ENCODE data around the gene SAG. TPM values are rescaled to one million over a fixed set of nuclear protein-coding genes. Genes with fewer than 3 reads are reported as not detected.

The SAG gene
- total RNA-seq (2014; rRNA removed; shearing (Covaris generic); ENCODE audit: low replicate concordance): not detected in 2 replicates

DNA sequence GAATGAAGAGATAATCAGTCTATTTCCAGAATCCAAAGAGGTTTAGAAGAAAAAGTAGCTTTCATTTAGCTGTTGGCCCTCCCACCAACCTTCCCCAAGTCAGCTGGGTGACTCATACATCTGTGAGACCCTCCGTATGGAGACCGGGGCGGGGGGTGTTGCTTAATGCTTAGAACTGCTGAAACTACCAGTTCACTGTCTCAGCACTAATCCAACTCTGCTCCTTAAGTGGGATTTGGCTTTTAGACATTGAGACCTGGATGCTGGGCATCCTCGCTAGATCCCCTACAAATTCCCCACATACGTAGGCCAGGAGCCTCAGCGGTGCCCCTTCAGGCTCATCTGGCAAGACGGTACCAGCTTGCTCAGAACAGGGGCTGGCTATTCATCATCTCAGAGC lies at the start of gene SAG:
Gene SAG, plus strand, starts transcription at position 252 of the 400 bp plus-strand sequence. CDS start 1,374 bp downstream, outside the sequence.
- no peaks in the 10 kb centered on the region for H3K27me3 ChIP-seq
- no peaks in the 10 kb centered on the region for H3K9me3 ChIP-seq
- no peak for DNase-seq
- H3K36me3 ChIP-seq: no peaks in the 10 kb centered on the region
- no peak within 1 kb of the TSS for H3K4me3 ChIP-seq

GRCh38 chr2:233258211-233258610 lies 49.4 kb upstream of the SAG start:
- Histone ChIP-seq H3K27me3 (no peaks in the 10 kb centered on the region), H3K36me3 (peaks cover 86% of the 10 kb centered on the region), H3K4me3 (no peak overlapping the region), H3K9me3 (no peaks in the 10 kb centered on the region)
- DNase-seq: no peak

GRCh38 chr2:233259730-233260129 lies 47.9 kb upstream of the SAG start:
- Histone ChIP-seq H3K27me3 (no peaks in the 10 kb centered on the region), H3K4me3 (no peak overlapping the region), H3K36me3 (peaks cover 88% of the 10 kb centered on the region), H3K9me3 (no peaks in the 10 kb centered on the region)
- no peak for DNase-seq

DNA sequence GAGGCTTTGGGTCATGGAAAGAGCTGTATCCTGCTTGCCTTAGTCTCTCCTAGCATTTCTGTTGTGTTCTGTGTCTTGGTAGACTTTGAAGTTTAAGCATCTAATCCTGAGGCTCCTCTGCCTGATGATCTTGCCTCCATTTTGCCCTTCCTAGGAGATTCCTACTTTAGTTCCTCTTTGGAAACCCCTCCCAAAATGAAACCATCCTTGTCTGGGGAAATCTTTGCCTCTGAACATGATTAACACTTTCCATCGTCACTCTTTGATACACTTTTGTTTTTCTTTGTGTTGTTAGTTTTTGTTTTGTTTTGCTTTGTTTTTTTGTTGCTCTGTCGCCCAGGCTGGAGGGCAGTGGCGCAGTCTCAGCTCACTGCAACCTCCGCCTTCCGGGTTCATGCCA lies 47.0 kb upstream of the SAG start:
- H3K4me3 ChIP-seq: no peak overlapping the region
- H3K9me3 ChIP-seq: no peaks in the 10 kb centered on the region
- DNase-seq: no peak
- peaks cover 90% of the 10 kb centered on the region for H3K36me3 ChIP-seq
- no peaks in the 10 kb centered on the region for H3K27me3 ChIP-seq

- Histone ChIP-seq H3K36me3 (peaks cover 91% of the 10 kb centered on the region), H3K27me3 (no peaks in the 10 kb centered on the region), H3K9me3 (no peaks in the 10 kb centered on the region), H3K4me3 (no peak overlapping the region)
- DNase-seq: no peak
Observed at GRCh38 chr2:233261819-233262555, 45.6 kb upstream of the SAG start.

DNA sequence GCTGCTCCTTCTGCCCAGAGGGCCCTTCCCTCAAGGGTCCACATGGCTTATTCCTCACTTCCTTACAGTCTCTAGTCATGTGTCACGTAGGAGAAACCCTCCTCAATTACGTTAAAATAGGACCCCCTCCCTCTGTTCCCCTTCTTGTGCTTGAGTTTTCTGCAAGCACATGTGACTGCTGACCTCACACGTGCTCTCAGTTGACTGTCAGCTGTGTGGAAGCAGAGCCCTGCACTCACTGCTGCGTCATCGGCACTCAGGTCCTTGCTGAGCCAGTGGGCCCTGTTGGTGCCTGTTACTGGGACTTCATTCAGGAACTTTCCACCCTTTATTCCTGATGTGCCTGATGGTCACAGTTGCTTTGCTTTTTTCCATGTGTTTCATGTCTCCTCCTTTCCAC lies 45.1 kb upstream of the SAG start:
- DNase-seq: no peak
- H3K27me3 ChIP-seq: no peaks in the 10 kb centered on the region
- no peak overlapping the region for H3K4me3 ChIP-seq
- peaks cover 88% of the 10 kb centered on the region for H3K36me3 ChIP-seq
- no peaks in the 10 kb centered on the region for H3K9me3 ChIP-seq

- H3K36me3 ChIP-seq: peaks cover 86% of the 10 kb centered on the region
- no peak for DNase-seq
- no peaks in the 10 kb centered on the region for H3K27me3 ChIP-seq
- H3K4me3 ChIP-seq: no peak overlapping the region
- H3K9me3 ChIP-seq: no peaks in the 10 kb centered on the region
Observed at GRCh38 chr2:233263045-233263570, 44.5 kb upstream of the SAG start.

- no peaks in the 10 kb centered on the region for H3K9me3 ChIP-seq
- peaks cover 87% of the 10 kb centered on the region for H3K36me3 ChIP-seq
- no peak overlapping the region for H3K4me3 ChIP-seq
- H3K27me3 ChIP-seq: no peaks in the 10 kb centered on the region
- DNase-seq: no peak
Observed at GRCh38 chr2:233264667-233265066, 42.9 kb upstream of the SAG start.

GRCh38 chr2:233265899-233266431 lies 41.7 kb upstream of the SAG start:
- DNase-seq: no peak
- Histone ChIP-seq H3K9me3 (no peaks in the 10 kb centered on the region), H3K36me3 (peaks cover 81% of the 10 kb centered on the region), H3K4me3 (no peak overlapping the region), H3K27me3 (no peaks in the 10 kb centered on the region)

GRCh38 chr2:233266481-233266880 lies 41.1 kb upstream of the SAG start:
- H3K36me3 ChIP-seq: peaks cover 81% of the 10 kb centered on the region
- DNase-seq: no peak

GRCh38 chr2:233267516-233268245 lies 39.9 kb upstream of the SAG start:
- H3K4me3 ChIP-seq: no peak overlapping the region
- H3K36me3 ChIP-seq: peaks cover 77% of the 10 kb centered on the region
- H3K9me3 ChIP-seq: no peaks in the 10 kb centered on the region
- no peaks in the 10 kb centered on the region for H3K27me3 ChIP-seq
- DNase-seq: no peak

More at GRCh38 chr2:233266481-233266880, 41.1 kb upstream of the SAG start:
- Histone ChIP-seq H3K27me3 (no peaks in the 10 kb centered on the region), H3K9me3 (no peaks in the 10 kb centered on the region), H3K4me3 (no peak overlapping the region)

DNA sequence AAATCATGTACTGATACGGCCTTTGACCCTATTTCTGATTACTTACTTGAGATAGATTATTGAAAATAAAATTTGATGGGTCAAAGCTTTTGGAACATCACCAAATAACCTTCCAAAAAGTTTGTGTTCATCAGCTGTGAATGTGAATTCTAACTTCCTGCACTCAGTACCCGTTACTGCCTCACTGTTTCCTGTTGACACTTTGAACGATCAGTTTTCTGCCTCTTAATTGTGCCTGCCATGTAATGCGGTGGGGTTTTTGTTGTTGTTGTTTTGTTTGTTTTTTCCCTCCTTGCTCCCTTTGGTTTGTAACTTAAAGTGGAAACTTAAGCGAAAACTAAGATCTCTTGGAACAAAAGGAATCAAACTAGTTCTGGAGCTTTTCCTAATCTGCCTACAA lies 37.2 kb upstream of the SAG start:
- DNase-seq: no peak
- H3K9me3 ChIP-seq: no peaks in the 10 kb centered on the region
- H3K36me3 ChIP-seq: peaks cover 77% of the 10 kb centered on the region
- no peaks in the 10 kb centered on the region for H3K27me3 ChIP-seq
- no peak overlapping the region for H3K4me3 ChIP-seq

DNA sequence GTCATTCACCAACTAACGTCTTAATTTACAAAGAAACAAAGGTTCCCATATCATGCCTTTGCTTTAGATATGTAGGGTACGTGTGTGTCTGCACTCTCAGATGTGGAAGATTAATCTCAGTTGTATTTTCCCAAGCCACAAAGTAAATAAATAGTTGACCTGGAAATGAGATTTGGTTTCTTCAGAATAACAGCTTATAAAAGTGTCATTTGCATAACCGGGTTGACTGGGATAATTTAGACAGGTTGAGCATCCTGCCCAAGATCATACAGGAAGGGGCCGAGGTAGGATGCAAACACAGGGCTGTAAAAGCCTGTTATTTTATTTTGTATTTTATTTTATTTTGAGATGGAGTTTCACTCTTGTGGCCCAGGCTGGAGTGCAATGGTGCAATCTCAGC lies 36.7 kb upstream of the SAG start:
- H3K27me3 ChIP-seq: no peaks in the 10 kb centered on the region
- DNase-seq: no peak
- no peak overlapping the region for H3K4me3 ChIP-seq
- peaks cover 77% of the 10 kb centered on the region for H3K36me3 ChIP-seq
- no peaks in the 10 kb centered on the region for H3K9me3 ChIP-seq

DNA sequence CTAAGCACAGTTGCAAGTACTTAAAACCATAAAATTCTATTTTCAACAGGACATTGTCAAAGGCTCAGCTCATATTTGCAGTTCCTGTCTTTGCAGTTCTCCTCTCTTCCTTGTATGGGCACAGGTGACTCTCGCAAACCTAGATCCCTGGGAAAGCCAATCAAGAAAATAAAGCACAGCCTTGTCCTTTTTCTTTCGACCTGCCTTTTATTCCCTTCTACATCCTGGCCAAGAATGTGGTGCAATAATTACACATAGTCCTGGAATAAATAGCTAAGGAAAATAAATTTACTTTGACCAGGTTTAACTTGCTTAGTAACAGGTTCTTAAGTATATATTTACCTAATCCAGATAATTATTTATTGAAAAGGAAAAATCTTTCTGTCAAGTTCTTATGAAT lies 35.9 kb upstream of the SAG start:
- no peaks in the 10 kb centered on the region for H3K9me3 ChIP-seq
- no peak overlapping the region for H3K4me3 ChIP-seq
- H3K27me3 ChIP-seq: no peaks in the 10 kb centered on the region
- peaks cover 77% of the 10 kb centered on the region for H3K36me3 ChIP-seq
- DNase-seq: no peak

GRCh38 chr2:233273120-233273519 lies 34.5 kb upstream of the SAG start:
- H3K36me3 ChIP-seq: peaks cover 82% of the 10 kb centered on the region
- H3K27me3 ChIP-seq: no peaks in the 10 kb centered on the region
- H3K9me3 ChIP-seq: no peaks in the 10 kb centered on the region
- no peak for DNase-seq
- no peak overlapping the region for H3K4me3 ChIP-seq

DNA sequence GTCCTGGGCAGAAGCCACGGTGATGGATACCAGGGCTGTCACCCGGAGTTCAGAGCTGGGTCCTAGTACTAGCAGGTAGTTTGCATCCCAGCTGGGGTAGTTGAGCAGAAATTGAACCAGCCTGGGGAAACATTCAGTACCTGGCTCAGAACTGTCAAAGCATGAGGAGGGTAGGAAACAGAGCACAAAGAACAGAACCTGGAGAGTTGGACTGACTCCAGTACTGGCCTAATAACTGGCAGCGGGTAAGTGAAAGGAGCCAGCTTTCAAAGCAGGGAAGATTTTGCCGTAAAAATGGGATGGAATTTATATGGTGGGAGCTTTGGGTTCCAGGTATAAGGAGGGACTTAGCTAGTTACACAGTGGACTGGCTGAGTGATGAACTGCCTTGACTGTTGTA lies 32.4 kb upstream of the SAG start:
- peaks cover 92% of the 10 kb centered on the region for H3K36me3 ChIP-seq
- no peaks in the 10 kb centered on the region for H3K9me3 ChIP-seq
- DNase-seq: no peak
- no peak overlapping the region for H3K4me3 ChIP-seq
- H3K27me3 ChIP-seq: no peaks in the 10 kb centered on the region

DNA sequence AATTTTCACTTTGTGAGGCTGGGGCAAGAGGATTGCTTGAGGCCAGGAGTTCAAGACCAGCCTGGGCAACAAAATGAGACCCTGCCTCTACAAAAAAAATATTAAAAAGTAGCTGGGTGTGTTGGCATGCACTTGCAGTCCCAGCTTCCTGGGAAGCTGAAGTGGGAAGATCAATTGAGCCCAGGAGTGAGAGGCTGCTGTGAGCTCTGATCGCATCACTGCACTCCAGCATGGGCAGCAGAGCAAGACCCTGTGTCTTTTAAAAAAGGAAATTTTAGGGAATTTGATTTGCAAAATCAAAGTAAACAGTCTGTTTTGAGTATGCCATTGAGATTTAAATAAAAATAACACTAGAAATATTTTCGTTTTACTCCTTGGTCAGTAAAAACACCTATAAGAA lies 28.7 kb upstream of the SAG start:
- DNase-seq: no peak
- no peak overlapping the region for H3K4me3 ChIP-seq
- H3K27me3 ChIP-seq: no peaks in the 10 kb centered on the region
- H3K36me3 ChIP-seq: peaks cover 97% of the 10 kb centered on the region
- no peaks in the 10 kb centered on the region for H3K9me3 ChIP-seq

Measured in MG63 (cell line).